ENCODE results near the gene LRP2. TPM values are rescaled to one million over a fixed set of nuclear protein-coding genes. Genes with fewer than 3 reads are reported as not detected.

LRP2 gene
- total and polyA plus RNA-seq, 4 donors, result 0.09 TPM; not detected in 3

- no peak for ATAC-seq (ENCODE audit: low FRiP score)
- Histone ChIP-seq H3K4me3 (ENCODE audit: low read length in 2 of 2) (no peak overlapping the region), H3K4me1 (ENCODE audit: control insufficient read depth in 1 of 2, insufficient read depth in 2 of 2, low read length in 2 of 2) (no peaks in the 10 kb centered on the region), H3K36me3 (ENCODE audit: control insufficient read depth in 1 of 2, insufficient read depth in 2 of 2, low read length in 1 of 2) (no peaks in the 10 kb centered on the region), H3K9me3 (ENCODE audit: control insufficient read depth, low read length) (no peaks in the 10 kb centered on the region), H3K27ac (ENCODE audit: low read depth in 1 of 2, low read length in 2 of 2) (no peak overlapping the region), H3K27me3 (ENCODE audit: control insufficient read depth in 1 of 2, insufficient read depth in 2 of 2, low read length in 1 of 2) (no peaks in the 10 kb centered on the region)
- intact Hi-C loops (cut with DNase I), result no loop called here
- 84 to 86% methylated on average over 5 of the region's 5 CpGs for WGBS, 2 donors
- no peak for DNase-seq
Measured at GRCh38 chr2:169259402-169259801, 102.9 kb downstream of the LRP2 start.

GRCh38 chr2:169258045-169258601, 104.2 kb downstream of the LRP2 start:
- no peak overlapping the region for H3K4me3 ChIP-seq (ENCODE audit: low read length in 2 of 2)
- no peaks in the 10 kb centered on the region for H3K36me3 ChIP-seq (ENCODE audit: control insufficient read depth in 1 of 2, insufficient read depth in 2 of 2, low read length in 1 of 2)
- no peaks in the 10 kb centered on the region for H3K27me3 ChIP-seq (ENCODE audit: control insufficient read depth in 1 of 2, insufficient read depth in 2 of 2, low read length in 1 of 2)
- no peaks in the 10 kb centered on the region for H3K4me1 ChIP-seq (ENCODE audit: control insufficient read depth in 1 of 2, insufficient read depth in 2 of 2, low read length in 2 of 2)
- no peak for ATAC-seq (ENCODE audit: low FRiP score)
- DNase-seq, result no peak
- 54 to 57% methylated on average over 3 of the region's 3 CpGs for WGBS, 2 donors
- H3K9me3 ChIP-seq (ENCODE audit: control insufficient read depth, low read length), result no peaks in the 10 kb centered on the region
- intact Hi-C loops (cut with DNase I), result no loop called here
- no peak overlapping the region for H3K27ac ChIP-seq (ENCODE audit: low read depth in 1 of 2, low read length in 2 of 2)

GRCh38 chr2:169254774-169255173, 107.6 kb downstream of the LRP2 start:
- no peaks in the 10 kb centered on the region for H3K4me1 ChIP-seq (ENCODE audit: control insufficient read depth in 1 of 2, insufficient read depth in 2 of 2, low read length in 2 of 2)
- no peaks in the 10 kb centered on the region for H3K36me3 ChIP-seq (ENCODE audit: control insufficient read depth in 1 of 2, insufficient read depth in 2 of 2, low read length in 1 of 2)
- H3K27ac ChIP-seq (ENCODE audit: low read depth in 1 of 2, low read length in 2 of 2), result no peak overlapping the region
- 64 to 67% methylated on average over 4 of the region's 4 CpGs for WGBS, 2 donors
- no peak overlapping the region for H3K4me3 ChIP-seq (ENCODE audit: low read length in 2 of 2)
- H3K9me3 ChIP-seq (ENCODE audit: control insufficient read depth, low read length), result no peaks in the 10 kb centered on the region
- DNase-seq (no peak), ATAC-seq (ENCODE audit: low FRiP score) (no peak)
- H3K27me3 ChIP-seq (ENCODE audit: control insufficient read depth in 1 of 2, insufficient read depth in 2 of 2, low read length in 1 of 2), result no peaks in the 10 kb centered on the region
- intact Hi-C loops (cut with DNase I), result no loop called here

GRCh38 chr2:169247211-169247610, 115.1 kb downstream of the LRP2 start:
- intact Hi-C loops (cut with DNase I), result no loop called here
- ATAC-seq (ENCODE audit: low FRiP score) (no peak), DNase-seq (no peak)
- no peaks in the 10 kb centered on the region for H3K4me1 ChIP-seq (ENCODE audit: control insufficient read depth in 1 of 2, insufficient read depth in 2 of 2, low read length in 2 of 2)
- peaks cover 1% of the 10 kb centered on the region for H3K9me3 ChIP-seq (ENCODE audit: control insufficient read depth, low read length)
- no peak overlapping the region for H3K4me3 ChIP-seq (ENCODE audit: low read length in 2 of 2)
- no peaks in the 10 kb centered on the region for H3K27me3 ChIP-seq (ENCODE audit: control insufficient read depth in 1 of 2, insufficient read depth in 2 of 2, low read length in 1 of 2)
- WGBS, 2 donors, result 64 to 67% methylated on average over 4 of the region's 4 CpGs
- H3K36me3 ChIP-seq (ENCODE audit: control insufficient read depth in 1 of 2, insufficient read depth in 2 of 2, low read length in 1 of 2), result no peaks in the 10 kb centered on the region
- no peak overlapping the region for H3K27ac ChIP-seq (ENCODE audit: low read depth in 1 of 2, low read length in 2 of 2)

GRCh38 chr2:169240405-169240804, 121.9 kb downstream of the LRP2 start:
- Histone ChIP-seq H3K4me3 (ENCODE audit: low read length in 2 of 2) (no peak overlapping the region), H3K27me3 (ENCODE audit: control insufficient read depth in 1 of 2, insufficient read depth in 2 of 2, low read length in 1 of 2) (no peaks in the 10 kb centered on the region), H3K27ac (ENCODE audit: low read depth in 1 of 2, low read length in 2 of 2) (no peak overlapping the region), H3K9me3 (ENCODE audit: control insufficient read depth, low read length) (peaks cover 2% of the 10 kb centered on the region), H3K4me1 (ENCODE audit: control insufficient read depth in 1 of 2, insufficient read depth in 2 of 2, low read length in 2 of 2) (peaks cover 2% of the 10 kb centered on the region in 2 donors), H3K36me3 (ENCODE audit: control insufficient read depth in 1 of 2, insufficient read depth in 2 of 2, low read length in 1 of 2) (no peaks in the 10 kb centered on the region)
- no peak for ATAC-seq (ENCODE audit: low FRiP score)
- WGBS, 2 donors, result 62 to 75% methylated on average over 1 of the region's 1 CpG
- no peak for DNase-seq
- intact Hi-C loops (cut with DNase I), result no loop called here

- Histone ChIP-seq H3K27ac (ENCODE audit: low read depth in 1 of 2, low read length in 2 of 2) (peak overlapping the region in 1 of 2 donors; percentile 10), H3K4me1 (ENCODE audit: control insufficient read depth in 1 of 2, insufficient read depth in 2 of 2, low read length in 2 of 2) (peaks cover 2% of the 10 kb centered on the region in 2 donors), H3K9me3 (ENCODE audit: control insufficient read depth, low read length) (peaks cover 2% of the 10 kb centered on the region), H3K36me3 (ENCODE audit: control insufficient read depth in 1 of 2, insufficient read depth in 2 of 2, low read length in 1 of 2) (no peaks in the 10 kb centered on the region), H3K27me3 (ENCODE audit: control insufficient read depth in 1 of 2, insufficient read depth in 2 of 2, low read length in 1 of 2) (no peaks in the 10 kb centered on the region), H3K4me3 (ENCODE audit: low read length in 2 of 2) (no peak overlapping the region)
- intact Hi-C loops (cut with DNase I), result no loop called here
- 83 to 85% methylated on average over 6 of the region's 6 CpGs for WGBS, 2 donors
- DNase-seq (no peak), ATAC-seq (ENCODE audit: low FRiP score) (no peak)
Measured at GRCh38 chr2:169237939-169238338, 124.4 kb downstream of the LRP2 start.

- Histone ChIP-seq H3K36me3 (ENCODE audit: control insufficient read depth in 1 of 2, insufficient read depth in 2 of 2, low read length in 1 of 2) (no peaks in the 10 kb centered on the region), H3K9me3 (ENCODE audit: control insufficient read depth, low read length) (peaks cover 2% of the 10 kb centered on the region), H3K4me1 (ENCODE audit: control insufficient read depth in 1 of 2, insufficient read depth in 2 of 2, low read length in 2 of 2) (peaks cover 2% of the 10 kb centered on the region in 2 donors), H3K27ac (ENCODE audit: low read depth in 1 of 2, low read length in 2 of 2) (no peak overlapping the region), H3K27me3 (ENCODE audit: control insufficient read depth in 1 of 2, insufficient read depth in 2 of 2, low read length in 1 of 2) (no peaks in the 10 kb centered on the region), H3K4me3 (ENCODE audit: low read length in 2 of 2) (no peak overlapping the region)
- ATAC-seq (ENCODE audit: low FRiP score) (no peak), DNase-seq (no peak)
- intact Hi-C loops (cut with DNase I), result no loop called here
- WGBS, 2 donors, result 18 to 22% methylated on average over 2 of the region's 2 CpGs
Measured at GRCh38 chr2:169237286-169237685, 125.0 kb downstream of the LRP2 start.

GRCh38 chr2:169232551-169233154, 129.7 kb downstream of the LRP2 start:
- no peak overlapping the region for H3K4me3 ChIP-seq (ENCODE audit: low read length in 2 of 2)
- H3K27ac ChIP-seq (ENCODE audit: low read depth in 1 of 2, low read length in 2 of 2), result no peak overlapping the region
- DNase-seq (no peak), ATAC-seq (ENCODE audit: low FRiP score) (no peak)
- H3K36me3 ChIP-seq (ENCODE audit: control insufficient read depth in 1 of 2, insufficient read depth in 2 of 2, low read length in 1 of 2), result no peaks in the 10 kb centered on the region
- H3K4me1 ChIP-seq (ENCODE audit: control insufficient read depth in 1 of 2, insufficient read depth in 2 of 2, low read length in 2 of 2), result no peaks in the 10 kb centered on the region
- 79 to 85% methylated on average over 11 of the region's 11 CpGs for WGBS, 2 donors
- H3K9me3 ChIP-seq (ENCODE audit: control insufficient read depth, low read length), result peaks cover 1% of the 10 kb centered on the region
- H3K27me3 ChIP-seq (ENCODE audit: control insufficient read depth in 1 of 2, insufficient read depth in 2 of 2, low read length in 1 of 2), result no peaks in the 10 kb centered on the region
- intact Hi-C loops (cut with DNase I), result no loop called here

GRCh38 chr2:169230204-169230603, 132.1 kb downstream of the LRP2 start:
- ATAC-seq (ENCODE audit: low FRiP score) (no peak), DNase-seq (no peak)
- no peaks in the 10 kb centered on the region for H3K4me1 ChIP-seq (ENCODE audit: control insufficient read depth in 1 of 2, insufficient read depth in 2 of 2, low read length in 2 of 2)
- H3K36me3 ChIP-seq (ENCODE audit: control insufficient read depth in 1 of 2, insufficient read depth in 2 of 2, low read length in 1 of 2), result no peaks in the 10 kb centered on the region
- peaks cover 1% of the 10 kb centered on the region for H3K9me3 ChIP-seq (ENCODE audit: control insufficient read depth, low read length)
- WGBS, 2 donors, result 48 to 57% methylated on average over 2 of the region's 2 CpGs
- no peaks in the 10 kb centered on the region for H3K27me3 ChIP-seq (ENCODE audit: control insufficient read depth in 1 of 2, insufficient read depth in 2 of 2, low read length in 1 of 2)
- intact Hi-C loops (cut with DNase I), result no loop called here
- no peak overlapping the region for H3K27ac ChIP-seq (ENCODE audit: low read depth in 1 of 2, low read length in 2 of 2)
- H3K4me3 ChIP-seq (ENCODE audit: low read length in 2 of 2), result no peak overlapping the region
